H1 (cell line): ENCODE results near the gene NR5A2. TPM values are rescaled to one million over a fixed set of nuclear protein-coding genes. Genes with fewer than 3 reads are reported as not detected.

Source experiments
- BACH1 ChIP-seq: IDR thresholded peaks from 2 replicates; pipeline ENCODE4 v1.6.1; 2012; ENCODE audit warnings: low read length, improper control_type of control experiment
- GTF2F1 ChIP-seq: IDR thresholded peaks from 2 replicates; pipeline ENCODE4 v1.6.1; 2012; ENCODE audit warnings: low read depth, low read length, improper control_type of control experiment, borderline replicate concordance
- JUN ChIP-seq: IDR thresholded peaks from 2 replicates; pipeline ENCODE4 v1.6.1; 2011; ENCODE audit warnings: low read depth, mild to moderate bottlenecking, improper control_type of control experiment, low read length
- JUND ChIP-seq: IDR thresholded peaks from 2 replicates; pipeline ENCODE4 v1.6.1; 2011; ENCODE audit warnings: mild to moderate bottlenecking, improper control_type of control experiment, low read length
- KDM1A ChIP-seq: fragments of 200-600, 300-600 bp; sonication (generic); IDR thresholded peaks from 2 replicates; pipeline ENCODE4 v1.7.1; 2016; ENCODE audit warnings: mild to moderate bottlenecking, low read length, borderline replicate concordance
- POLR2A ChIP-seq, 2 experiments: IDR thresholded peaks; 1 replicate in 1 of 2; 2 replicates in 1 of 2; pipeline ENCODE4 v1.6.1; 2011; ENCODE audit warnings: low read depth in 2 of 2, low read length in 2 of 2, mild to moderate bottlenecking in 2 of 2; ENCODE audit errors: control extremely low read depth in 1 of 2
- SIX5 ChIP-seq: IDR thresholded peaks from 2 replicates; pipeline ENCODE4 v1.6.1; 2011; ENCODE audit warnings: mild to moderate bottlenecking, low read depth, low read length
- polyA plus RNA-seq, 7 experiments: library from polyadenylated mRNA; depleted of rRNA in 3 of 7; stranded (reverse) in 5 of 7; unstranded in 2 of 7; fragments of >200 nt in 5 of 7; fragments of 200-250 nt in 2 of 7; gene quantifications; 1 replicate in 5 of 7; 2 replicates in 1 of 7; 4 replicates in 1 of 7; pipeline versions ENCODE4 v1.2.1 to v1.2.3, GENCODE V29; 2011 to 2013; ENCODE audit warnings: missing spikeins in 2 of 7, mixed read lengths in 2 of 7
- total RNA-seq: library from RNA; stranded (reverse); fragmentation: NEBNext Ultra II Directional; extraction: Animal tissue kit (Norgen Biotek cat#: 25700); gene quantifications from 2 replicates; pipeline ENCODE4 v1.2.1, GENCODE V29; 2021
- TF ChIP-seq, protein P1 (sequence below): IDR thresholded peaks from 2 replicates; pipeline ENCODE4 v1.6.1; 2011; ENCODE audit warnings: low read depth, mild to moderate bottlenecking, low read length; ENCODE audit not compliant: insufficient read depth

NR5A2 gene
- total and polyA plus RNA-seq, 2 of the 8 experiments (the other 6 are each of a cell fraction or from before 2014, with no cell fraction given), result 1.7 to 11.6 TPM

DNA sequence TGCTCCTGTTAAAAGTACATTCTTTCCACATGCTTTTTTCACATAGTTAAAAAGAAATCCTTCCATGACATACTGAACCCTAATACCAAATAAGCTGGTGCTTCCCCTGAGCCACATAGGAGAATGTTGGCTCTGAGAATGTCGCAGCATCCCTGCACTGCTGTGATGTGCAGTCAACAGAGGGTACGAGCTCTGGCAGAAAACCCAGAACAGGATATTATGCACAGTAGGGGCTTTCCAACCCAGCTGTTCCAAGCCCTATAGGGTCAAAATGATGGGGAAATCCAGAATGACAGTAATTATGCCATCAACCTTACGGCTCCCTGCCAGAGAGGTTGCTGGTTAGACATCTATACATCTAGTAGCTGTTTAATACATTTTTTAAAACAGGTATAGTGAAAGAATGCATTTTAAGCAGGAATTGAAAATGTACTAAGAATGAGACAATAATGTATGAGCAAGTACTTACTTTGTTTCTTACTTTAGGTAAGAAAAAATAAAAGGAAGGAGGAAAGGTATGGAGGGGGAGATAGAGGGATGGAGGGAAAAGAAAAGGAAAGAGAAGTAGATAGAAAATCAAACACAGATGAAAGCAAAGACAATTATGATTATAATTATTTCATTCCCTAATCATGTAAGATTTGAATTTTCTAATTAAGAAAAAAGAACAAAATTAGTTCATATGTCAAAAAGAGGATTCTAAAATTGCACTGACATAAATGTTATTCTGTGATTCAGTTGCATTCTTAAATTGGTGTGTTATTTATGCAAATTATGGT lies 126.0 kb downstream of the NR5A2 start (continued):
- TF ChIP-seq, protein P1, sequence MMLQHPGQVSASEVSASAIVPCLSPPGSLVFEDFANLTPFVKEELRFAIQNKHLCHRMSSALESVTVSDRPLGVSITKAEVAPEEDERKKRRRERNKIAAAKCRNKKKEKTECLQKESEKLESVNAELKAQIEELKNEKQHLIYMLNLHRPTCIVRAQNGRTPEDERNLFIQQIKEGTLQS, result no peak
- TF ChIP-seq JUN, result no peak
- no peak for TF ChIP-seq GTF2F1
- TF ChIP-seq SIX5, result no peak
- no peak for TF ChIP-seq KDM1A
- no peak for TF ChIP-seq POLR2A (IDR thresholded peaks at IDR 0.05; ENCODE audit: control extremely low read depth in 1 of 2, low read depth in 2 of 2, low read length in 2 of 2)
- TF ChIP-seq JUND, result no peak
- no peak for TF ChIP-seq BACH1
